H1 (cell line): Measurements from ENCODE around the gene WIPF3. TPM values are rescaled to one million over a fixed set of nuclear protein-coding genes. Genes with fewer than 3 reads are reported as not detected.

Source experiments
- CTCF ChIA-PET: fragments of 300-600 bp; sonication (Branson Sonifier 250); formaldehyde crosslinking; loops from one replicate; lab custom pipeline; 2021; ENCODE audit not compliant: partially characterized antibody; lab: Charles Lee
- POLR2A ChIA-PET: fragments of 300-600 bp; sonication (Branson Sonifier 250); formaldehyde crosslinking; loops from one replicate; lab custom pipeline; 2021; ENCODE audit warnings: inconsistent platforms; ENCODE audit not compliant: partially characterized antibody; lab: Charles Lee
- DNase-seq, 2 experiments: peaks; one replicate each; pipeline versions ENCODE4 v3.0.0 to v3.0.0-alpha.2; 2010 to 2022; ENCODE audit warnings: low spot score in 2 of 2, low read depth in 1 of 2, mixed read lengths in 1 of 2
- FAIRE-seq: peaks from 2 replicates; lab custom pipeline; 2011; peaks lifted over from hg19 to GRCh38; lab: Jason Lieb, UNC
- H2AFZ ChIP-seq: 2 replicates; pipeline ENCODE4 v1.8.1; 2012; ENCODE audit warnings: low read length, inconsistent platforms
- H2AK5ac ChIP-seq: 2 replicates; pipeline ENCODE4 v1.6.1; 2013; ENCODE audit warnings: low read depth, low read length
- H2BK120ac ChIP-seq: replicated peaks from 2 replicates; pipeline ENCODE3; 2013; ENCODE audit warnings: low read depth, low read length, inconsistent platforms
- H2BK12ac ChIP-seq: 2 replicates; pipeline ENCODE4 v1.6.1; 2013; ENCODE audit warnings: low read depth, low read length
- H2BK15ac ChIP-seq: 2 replicates; pipeline ENCODE4 v1.6.1; 2013; ENCODE audit warnings: low read length
- H2BK20ac ChIP-seq: 2 replicates; pipeline ENCODE4 v1.6.1; 2013; ENCODE audit warnings: low read length
- H2BK5ac ChIP-seq: 2 replicates; pipeline ENCODE4 v1.6.1; 2013; ENCODE audit warnings: low read depth, low read length
- H3K14ac ChIP-seq: 2 replicates; pipeline ENCODE4 v1.6.1; 2013; ENCODE audit warnings: inconsistent platforms; ENCODE audit not compliant: insufficient read length
- H3K18ac ChIP-seq: 2 replicates; pipeline ENCODE4 v1.6.1; 2013; ENCODE audit warnings: low read length; ENCODE audit errors: extremely low read depth
- H3K23ac ChIP-seq: 2 replicates; pipeline ENCODE4 v1.6.1; 2013; ENCODE audit warnings: inconsistent platforms; ENCODE audit not compliant: insufficient read length
- H3K23me2 ChIP-seq: 2 replicates; pipeline ENCODE4 v1.6.1; 2013; ENCODE audit warnings: low read depth, low read length
- H3K27ac ChIP-seq: 2 replicates; pipeline ENCODE4 v1.6.1; 2011; ENCODE audit warnings: low read depth, low read length, inconsistent platforms
- H3K27me3 ChIP-seq, 4 experiments: replicated peaks in 1 of 4; 1 replicate in 1 of 4; 2 replicates in 3 of 4; pipeline versions ENCODE4 v1.6.1 to v1.8.1; 2011 to 2013; ENCODE audit warnings: low read length in 3 of 4, mild to moderate bottlenecking in 3 of 4, inconsistent platforms in 2 of 4, mixed read lengths in 2 of 4, moderate library complexity in 1 of 4; ENCODE audit not compliant: control insufficient read depth in 3 of 4, insufficient read depth in 3 of 4; ENCODE audit errors: extremely low read depth in 1 of 4
- H3K36me3 ChIP-seq, 4 experiments: 2 replicates each; pipeline versions ENCODE4 v1.6.1 to v1.8.1; 2011 to 2013; ENCODE audit warnings: mild to moderate bottlenecking in 4 of 4, low read length in 3 of 4, moderate library complexity in 2 of 4, control low read depth in 1 of 4, inconsistent platforms in 1 of 4; ENCODE audit not compliant: insufficient read depth in 4 of 4, control insufficient read depth in 2 of 4
- H3K4ac ChIP-seq: replicated peaks from 2 replicates; pipeline ENCODE3; 2013; ENCODE audit warnings: low read length, low read depth, mixed read lengths, inconsistent platforms; ENCODE audit not compliant: insufficient read length
- H3K4me1 ChIP-seq, 4 experiments: replicated peaks in 1 of 4; 1 replicate in 1 of 4; 2 replicates in 3 of 4; pipeline versions ENCODE4 v1.6.1 to v1.8.1; 2011 to 2013; ENCODE audit warnings: low read length in 3 of 4, inconsistent platforms in 2 of 4, mixed read lengths in 1 of 4; ENCODE audit not compliant: insufficient read depth in 4 of 4, control insufficient read depth in 3 of 4
- H3K4me2 ChIP-seq, 2 experiments: 2 replicates each; pipeline versions ENCODE4 v1.6.1 to v1.8.1; 2011 to 2013; ENCODE audit warnings: low read depth in 2 of 2, low read length in 2 of 2, control low read depth in 1 of 2, inconsistent platforms in 1 of 2, mild to moderate bottlenecking in 1 of 2; ENCODE audit not compliant: insufficient read depth in 1 of 2
- H3K4me3 ChIP-seq, 4 experiments: fragments of 200-600, 300-600 bp in 1 of 4; sonication (generic), shearing (Covaris generic), sonication (Bioruptor Twin) in 1 of 4; 2 replicates each; pipeline versions ENCODE4 v1.5.1 to v1.8.1; 2011 to 2016; ENCODE audit warnings: low read length in 4 of 4, low read depth in 3 of 4, control low read depth in 2 of 4, inconsistent platforms in 2 of 4, mild to moderate bottlenecking in 2 of 4, mixed read lengths in 1 of 4, moderate library complexity in 1 of 4; ENCODE audit not compliant: insufficient read depth in 2 of 4; ENCODE audit errors: extremely low read depth in 1 of 4
- H3K56ac ChIP-seq: replicated peaks from 2 replicates; pipeline ENCODE3; 2013; ENCODE audit warnings: low read depth, mild to moderate bottlenecking, mixed read lengths, low read length, inconsistent platforms; ENCODE audit not compliant: insufficient read length
- H3K79me1 ChIP-seq: 2 replicates; pipeline ENCODE4 v1.6.1; 2013; ENCODE audit warnings: low read depth, low read length, control low read depth
- H3K79me2 ChIP-seq, 2 experiments: 2 replicates each; pipeline versions ENCODE4 v1.6.1 to v1.8.1; 2012 to 2013; ENCODE audit warnings: low read length in 2 of 2, mild to moderate bottlenecking in 2 of 2, inconsistent platforms in 1 of 2; ENCODE audit not compliant: insufficient read depth in 2 of 2, control insufficient read depth in 1 of 2
- H3K9ac ChIP-seq, 4 experiments: replicated peaks in 1 of 4; 1 replicate in 1 of 4; 2 replicates in 3 of 4; pipeline versions ENCODE4 v1.6.1 to v1.8.1; 2011 to 2013; ENCODE audit warnings: low read depth in 3 of 4, low read length in 3 of 4, control low read depth in 2 of 4, mild to moderate bottlenecking in 2 of 4, moderate library complexity in 2 of 4, inconsistent platforms in 1 of 4; ENCODE audit errors: extremely low read depth in 1 of 4
- H3K9me3 ChIP-seq, 2 experiments: 2 replicates each; pipeline versions ENCODE4 v1.6.1 to v1.8.1; 2012 to 2013; ENCODE audit warnings: mild to moderate bottlenecking in 2 of 2, moderate library complexity in 2 of 2, control low read depth in 1 of 2, inconsistent platforms in 1 of 2, low read depth in 1 of 2, low read length in 1 of 2, mixed read lengths in 1 of 2; ENCODE audit not compliant: insufficient read depth in 2 of 2
- H4K20me1 ChIP-seq, 2 experiments: replicated peaks in 1 of 2; 2 replicates each; pipeline versions ENCODE3 to v1.8.1; 2011 to 2013; ENCODE audit warnings: inconsistent platforms in 2 of 2, low read length in 2 of 2, mild to moderate bottlenecking in 1 of 2; ENCODE audit not compliant: insufficient read depth in 2 of 2, control insufficient read depth in 1 of 2
- H4K5ac ChIP-seq: 2 replicates; pipeline ENCODE4 v1.6.1; 2013; ENCODE audit warnings: low read length, low read depth, mixed read lengths, inconsistent platforms; ENCODE audit not compliant: insufficient read length
- H4K8ac ChIP-seq: 2 replicates; pipeline ENCODE4 v1.8.0; 2013; ENCODE audit warnings: mild to moderate bottlenecking, moderate library complexity, low read length, inconsistent platforms; ENCODE audit not compliant: insufficient read depth; ENCODE audit errors: extremely low read depth
- H4K91ac ChIP-seq: replicated peaks from 2 replicates; pipeline ENCODE3; 2013; ENCODE audit warnings: low read length, mixed read lengths, inconsistent platforms; ENCODE audit not compliant: insufficient read length
- CHD2 ChIP-seq: IDR thresholded peaks from 2 replicates; pipeline ENCODE4 v1.6.1; 2012; ENCODE audit warnings: low read length, improper control_type of control experiment
- JUN ChIP-seq: IDR thresholded peaks from 2 replicates; pipeline ENCODE4 v1.6.1; 2011; ENCODE audit warnings: low read depth, mild to moderate bottlenecking, improper control_type of control experiment, low read length
- PHF8 ChIP-seq: fragments of 200-600 bp; sonication (generic); conservative IDR thresholded peaks from 2 replicates; pipeline ENCODE4 v1.7.1; 2012; ENCODE audit warnings: low read depth, mild to moderate bottlenecking, inconsistent platforms, low read length, moderate library complexity
- RFX5 ChIP-seq: IDR thresholded peaks from 2 replicates; pipeline ENCODE4 v1.6.1; 2011; ENCODE audit warnings: low read depth, low read length, improper control_type of control experiment, borderline replicate concordance
- SIN3A ChIP-seq, 2 experiments: IDR thresholded peaks in 1 of 2; conservative IDR thresholded peaks in 1 of 2; 2 replicates each; pipeline ENCODE4 v1.6.1; 2011 to 2012; ENCODE audit warnings: low read length in 2 of 2, improper control_type of control experiment in 1 of 2, low read depth in 1 of 2, mild to moderate bottlenecking in 1 of 2
- TEAD4 ChIP-seq: IDR thresholded peaks from 2 replicates; pipeline ENCODE4 v1.6.1; 2012; ENCODE audit warnings: low read depth, low read length, inconsistent platforms, mixed read lengths
- WGBS, 2 experiments: shearing (Covaris generic) in 1 of 2; methylation state at CpG; one replicate each; pipeline versions ENCODE4 v1.1.6 to v1.1.7; 2013 to 2015; ENCODE audit warnings: low lambda C conversion rate in 2 of 2, mixed read lengths in 2 of 2, inconsistent platforms in 1 of 2, low coverage in 1 of 2, missing lambda C conversion rate in 1 of 2; ENCODE audit not compliant: insufficient replicate concordance in 2 of 2, insufficient coverage in 1 of 2, insufficient read length in 1 of 2; ENCODE audit errors: extremely low coverage in 1 of 2, missing lambda C conversion rate in 1 of 2; 5-methylcytosine and 5-hydroxymethylcytosine counted together
- polyA plus RNA-seq, 7 experiments: library from polyadenylated mRNA; depleted of rRNA in 3 of 7; stranded (reverse) in 5 of 7; unstranded in 2 of 7; fragments of >200 nt in 5 of 7; fragments of 200-250 nt in 2 of 7; gene quantifications; 1 replicate in 5 of 7; 2 replicates in 1 of 7; 4 replicates in 1 of 7; pipeline versions ENCODE4 v1.2.1 to v1.2.3, GENCODE V29; 2011 to 2013; ENCODE audit warnings: missing spikeins in 2 of 7, mixed read lengths in 2 of 7
- total RNA-seq: library from RNA; stranded (reverse); fragmentation: NEBNext Ultra II Directional; extraction: Animal tissue kit (Norgen Biotek cat#: 25700); gene quantifications from 2 replicates; pipeline ENCODE4 v1.2.1, GENCODE V29; 2021
- TF ChIP-seq, protein P1 (sequence below): IDR thresholded peaks from 2 replicates; pipeline ENCODE4 v1.6.1; 2012; ENCODE audit warnings: inconsistent platforms

Gene WIPF3
- total and polyA plus RNA-seq, 2 of the 8 experiments (the other 6 are each of a cell fraction or from before 2014, with no cell fraction given): 5.0 to 12.1 TPM

DNA sequence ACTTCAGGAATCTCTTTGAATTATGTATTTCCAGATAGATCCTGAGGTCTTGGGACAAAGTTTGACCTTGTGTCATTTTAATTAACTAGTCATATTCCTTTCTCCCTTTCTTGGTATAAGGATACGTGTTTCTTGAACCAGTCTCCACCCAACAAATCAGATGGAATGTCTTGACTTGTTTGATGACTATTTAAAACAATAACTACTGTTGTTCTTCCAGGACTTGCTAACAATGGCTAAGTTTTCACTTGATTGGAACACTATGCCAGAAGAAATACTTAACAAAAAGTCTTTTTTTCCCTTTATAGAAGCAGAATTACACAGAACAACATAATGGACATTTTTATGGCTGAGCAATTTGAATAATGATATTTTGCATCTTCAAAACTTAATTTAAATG, 43.0 kb upstream of the WIPF3 start:
- H4K91ac ChIP-seq: no peak overlapping the region
- no peak overlapping the region for H3K4me3 ChIP-seq
- H2AFZ ChIP-seq: no peak overlapping the region
- TF ChIP-seq RFX5 (no peak), CHD2 (no peak), JUN (no peak), SIN3A (conservative IDR thresholded peaks at IDR 0.05 in 1 of 2, IDR thresholded peaks at IDR 0.05 in 1 of 2; ENCODE audit: low read depth in 1 of 2, low read length in 2 of 2) (no peak), TEAD4 (no peak), PHF8 (no peak)
- TF ChIP-seq, protein P1, sequence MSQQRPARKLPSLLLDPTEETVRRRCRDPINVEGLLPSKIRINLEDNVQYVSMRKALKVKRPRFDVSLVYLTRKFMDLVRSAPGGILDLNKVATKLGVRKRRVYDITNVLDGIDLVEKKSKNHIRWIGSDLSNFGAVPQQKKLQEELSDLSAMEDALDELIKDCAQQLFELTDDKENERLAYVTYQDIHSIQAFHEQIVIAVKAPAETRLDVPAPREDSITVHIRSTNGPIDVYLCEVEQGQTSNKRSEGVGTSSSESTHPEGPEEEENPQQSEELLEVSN: no peak
- DNase-seq: no peak
- no peaks in the 10 kb centered on the region for H3K9me3 ChIP-seq
- no peaks in the 10 kb centered on the region for H4K20me1 ChIP-seq
- no peak for FAIRE-seq
- H2BK5ac ChIP-seq: no peak overlapping the region
- H3K4me2 ChIP-seq: no peak overlapping the region
- no peaks in the 10 kb centered on the region for H3K27me3 ChIP-seq
- no peak overlapping the region for H3K18ac ChIP-seq
- no peak overlapping the region for H3K4ac ChIP-seq
- H2BK120ac ChIP-seq: no peak overlapping the region
- no peak overlapping the region for H2BK20ac ChIP-seq
- H4K5ac ChIP-seq: no peak overlapping the region
- H3K9ac ChIP-seq: no peak overlapping the region
- no peak overlapping the region for H3K27ac ChIP-seq
- no peak overlapping the region for H4K8ac ChIP-seq
- ChIA-PET CTCF (no interaction called here), POLR2A (no interaction called here)
- WGBS, 2 experiments: 83% methylated on average over 1 of the region's 1 CpG; no CpG with 5 or more reads in 1 of the 2 experiments
- peaks cover 0 to 6% (median 0%) of the 10 kb centered on the region in 4 experiments; a peak in 2 of 7 replicates for H3K4me1 ChIP-seq
- H3K56ac ChIP-seq: no peak overlapping the region
- H3K23ac ChIP-seq: no peak overlapping the region
- no peak overlapping the region for H3K14ac ChIP-seq
- no peak overlapping the region for H2BK15ac ChIP-seq
- no peaks in the 10 kb centered on the region for H3K23me2 ChIP-seq
- H2BK12ac ChIP-seq: no peak overlapping the region
- no peaks in the 10 kb centered on the region for H3K36me3 ChIP-seq
- no peak overlapping the region for H2AK5ac ChIP-seq
- no peaks in the 10 kb centered on the region for H3K79me2 ChIP-seq
- no peaks in the 10 kb centered on the region for H3K79me1 ChIP-seq
